T1000 (cell line): ENCODE results near the gene UBA7.
"Not testable (repeated sequence)": the region's sequence is repeated elsewhere in the genome, so short reads cannot be mapped to it uniquely, and the experiment has no call there.

Source experiments
- DNase-seq: peaks from one replicate; lab custom pipeline; 2025; ENCODE audit warnings: mixed read lengths; lab: John Stamatoyannopoulos, UW

UBA7 gene

GRCh38 chr3:49782277-49782676 is 31.5 kb downstream of the UBA7 start:
- DNase-seq: not testable (repeated sequence)

GRCh38 chr3:49781415-49782199 is 32.1 kb downstream of the UBA7 start:
- no peak for DNase-seq

GRCh38 chr3:49780975-49781365 is 32.8 kb downstream of the UBA7 start:
- DNase-seq: not testable (repeated sequence)

GRCh38 chr3:49780080-49780974 is 33.4 kb downstream of the UBA7 start:
- DNase-seq: no peak

GRCh38 chr3:49779358-49780079 is 34.2 kb downstream of the UBA7 start:
- DNase-seq: no peak

GRCh38 chr3:49776101-49776500 is 37.7 kb downstream of the UBA7 start:
- DNase-seq: not testable (repeated sequence)

- no peak for DNase-seq
These were observed 38.2 kb downstream of the UBA7 start for GRCh38 chr3:49775538-49775937.

- DNase-seq: no peak
These were observed 41.0 kb downstream of the UBA7 start for GRCh38 chr3:49772703-49773102.

- DNase-seq: no peak
These were observed 42.3 kb downstream of the UBA7 start for GRCh38 chr3:49771340-49771938.

- DNase-seq: no peak
These were observed 43.8 kb downstream of the UBA7 start for GRCh38 chr3:49769926-49770325.

- no peak for DNase-seq
These were observed 44.4 kb downstream of the UBA7 start for GRCh38 chr3:49769286-49769915.

- no peak for DNase-seq
These were observed 49.8 kb downstream of the UBA7 start for GRCh38 chr3:49763981-49764380.

- no peak for DNase-seq
These were observed 52.1 kb downstream of the UBA7 start for GRCh38 chr3:49761661-49762060.

- no peak for DNase-seq
These were observed 54.5 kb downstream of the UBA7 start for GRCh38 chr3:49759226-49759625.

- DNase-seq: no peak
These were observed 56.6 kb downstream of the UBA7 start for GRCh38 chr3:49757197-49757596.

GRCh38 chr3:49756036-49756435 is 57.7 kb downstream of the UBA7 start:
- DNase-seq: no peak
